Heart right ventricle (tissue), 16 donors: Measurements from ENCODE around the gene EVX1. TPM values are rescaled to one million over a fixed set of nuclear protein-coding genes. Genes with fewer than 3 reads are reported as not detected.
A peak's percentile ranks its signal among the peaks of the same experiment; 100 is the strongest.

Source experiments
- ATAC-seq, 8 donors: fragments of 200-7000 bp; cut with Tn5 transposase; one replicate each; pipeline ENCODE4 v1.9.1; 2020; ENCODE audit warnings: mild to moderate bottlenecking in 8 of 8, moderate library complexity in 8 of 8, moderate number of reproducible peaks in 1 of 8
- DNase-seq, 2 donors: peaks; one replicate each; pipeline ENCODE4 v3.0.0-alpha.2; 2020
- H3K27ac ChIP-seq, 10 donors: fragments of 200-600 bp; sonication (generic) in 2 of 10; one replicate each; pipeline versions ENCODE4 v1.5.0 to v1.8.0; 2020 to 2022; ENCODE audit warnings: mild to moderate bottlenecking in 3 of 10
- H3K27me3 ChIP-seq, 7 donors: fragments of 200-600 bp; one replicate each; pipeline ENCODE4 v1.8.0; 2021 to 2022; ENCODE audit warnings: mild to moderate bottlenecking in 2 of 7
- H3K36me3 ChIP-seq, 9 donors: fragments of 200-600 bp; sonication (generic) in 1 of 9; one replicate each; pipeline versions ENCODE4 v1.5.0 to v1.8.0; 2020 to 2022; ENCODE audit warnings: mild to moderate bottlenecking in 2 of 9
- H3K4me1 ChIP-seq, 9 donors: fragments of 200-600 bp; sonication (generic) in 1 of 9; one replicate each; pipeline versions ENCODE4 v1.5.0 to v1.8.0; 2020 to 2022; ENCODE audit warnings: mild to moderate bottlenecking in 4 of 9
- H3K4me3 ChIP-seq, 10 donors: fragments of 200-600 bp; sonication (generic) in 2 of 10; one replicate each; pipeline versions ENCODE4 v1.5.0 to v1.8.0; 2020 to 2022; ENCODE audit warnings: mild to moderate bottlenecking in 7 of 10, moderate library complexity in 2 of 10
- H3K9me3 ChIP-seq, 11 donors: fragments of 200-600 bp in 10 of 11; sonication (generic) in 2 of 11; one replicate each; pipeline versions ENCODE4 v1.5.0 to v1.8.0; 2013 to 2022; ENCODE audit warnings: mild to moderate bottlenecking in 2 of 11, control low read depth in 1 of 11, moderate library complexity in 1 of 11
- CTCF ChIP-seq, 9 donors: fragments of 200-600 bp; sonication (generic) in 2 of 9; IDR thresholded peaks; one replicate each; pipeline versions ENCODE4 v1.5.0 to v1.8.0; 2021 to 2022; ENCODE audit warnings: antibody characterized with exemption in 9 of 9, mild to moderate bottlenecking in 5 of 9, moderate library complexity in 1 of 9
- WGBS, 2 donors: extraction: QIAGEN DNeasy Blood & Tissue Kit; methylation state at CpG; one replicate each; pipeline ENCODE4 v1.1.7; 2013; ENCODE audit warnings: inconsistent platforms in 1 of 2; 5-methylcytosine and 5-hydroxymethylcytosine counted together
- intact Hi-C, 10 donors: fragments of 100-400 bp; cut with DNase I; formaldehyde crosslinking; loops; one replicate each; pipeline versions ENCODE4 v1.11.1 to v1.14.2; 2022
- polyA plus RNA-seq, 2 donors: library from polyadenylated mRNA; stranded (reverse); fragments of 200-250 nt; gene quantifications; one replicate each; pipeline ENCODE4 v1.2.3, GENCODE V29; 2013
- total RNA-seq, 10 donors: library from RNA; stranded (reverse); fragmentation: NEBNext Ultra II Directional in 3 of 10; extraction: Animal tissue kit (Norgen Biotek cat#: 25700) in 3 of 10; gene quantifications; one replicate each; pipeline versions ENCODE4 v1.2.1 to v1.2.4, GENCODE V29; 2021 to 2023
- donor health status: Arrhythmogenic right ventricular cardiomyopathy.
- donor health status: ischemic (EF 13 %, LVEDD 7.1; RV severe dilation, severe dysfunction).
- donor health status: healthy with polysubstance abuse.
- donor health status: DM: no; HTN: yes; CAD: no.
- donor health status: DM: no; HTN: no; CAD: no.
- donor health status: ischemic (EF 25% LVEDD 6.9; RV normal size, moderate dysfunction).
- donor health status: ischemic (EF 25% LVEDD 5.7; RV mildly dilated, moderate dysfunction).
- donor health status: healthy.
- donor health status: DM: yes; HTN: yes; CAD: no.
- donor health status: Ischemic cardiomyopathy.
- donor health status: ischemic (EF 35%, LVEDD 5.7; RV mildly dilated, moderate dysfunction).
- donor health status: nonischemic (EF 11% LVEDD 7.7; RV severe dilation, severe dysfunction).
- donor health status: DM: yes; HTN: yes; CAD: no.
- donor health status: PGD.
- donor health status: ischemic (EF 29% LVEDD 5.4; RV normal size, mild dysfunction).
- donor health status: nonischemic (EF 23%, LVEDD 6.1; RV moderate dilation, normal function).

The EVX1 gene
- total and polyA plus RNA-seq, 12 donors = not detected

GRCh38 chr7:27263781-27264180 is 21.2 kb downstream of the EVX1 start:
- Histone ChIP-seq H3K4me1 (no peaks in the 10 kb centered on the region), H3K36me3 (no peaks in the 10 kb centered on the region), H3K4me3 (no peak overlapping the region), H3K27me3 (peaks cover 0 to 48% (median 19%) of the 10 kb centered on the region in 7 donors), H3K9me3 (no peaks in the 10 kb centered on the region), H3K27ac (no peak overlapping the region)
- WGBS, 2 donors = 52 to 63% methylated on average over 2 of the region's 2 CpGs
- intact Hi-C loops = no loop called here
- no peak for TF ChIP-seq CTCF (IDR thresholded peaks at IDR 0.05)
- ATAC-seq (no peak), DNase-seq (no peak)

- no peak for DNase-seq
These were observed 26.9 kb downstream of the EVX1 start for GRCh38 chr7:27269455-27269854.

GRCh38 chr7:27271384-27271783 is 28.8 kb downstream of the EVX1 start:
- TF ChIP-seq CTCF (IDR thresholded peaks at IDR 0.05) = no peak
- Histone ChIP-seq H3K27ac (no peak overlapping the region), H3K9me3 (peaks cover 0 to 45% (median 6%) of the 10 kb centered on the region in 11 donors), H3K4me3 (no peak overlapping the region), H3K4me1 (no peaks in the 10 kb centered on the region), H3K27me3 (peaks cover 0 to 28% (median 3%) of the 10 kb centered on the region in 7 donors), H3K36me3 (no peaks in the 10 kb centered on the region)
- intact Hi-C loops = no loop called here
- 92 to 98% methylated on average over 1 of the region's 1 CpG for WGBS, 2 donors
- DNase-seq (no peak), ATAC-seq (no peak)

More at GRCh38 chr7:27269455-27269854, 26.9 kb downstream of the EVX1 start:
- no peak for ATAC-seq
- intact Hi-C loops = no loop called here
- peaks cover 0 to 45% (median 6%) of the 10 kb centered on the region in 11 donors for H3K9me3 ChIP-seq
- WGBS, 2 donors = 76 to 81% methylated on average over 14 of the region's 14 CpGs
- no peaks in the 10 kb centered on the region for H3K4me1 ChIP-seq
- no peak overlapping the region for H3K27ac ChIP-seq
- H3K27me3 ChIP-seq = peaks cover 0 to 32% (median 3%) of the 10 kb centered on the region in 7 donors
- H3K4me3 ChIP-seq = no peak overlapping the region
- no peak for TF ChIP-seq CTCF (IDR thresholded peaks at IDR 0.05)
- no peaks in the 10 kb centered on the region for H3K36me3 ChIP-seq

- H3K27me3 ChIP-seq = peaks cover 0 to 17% (median 5%) of the 10 kb centered on the region in 7 donors
- peak in 2 of 8 donors; percentile 83 to 90 for ATAC-seq
- no peak for DNase-seq
- TF ChIP-seq CTCF (IDR thresholded peaks at IDR 0.05) = no peak
- H3K4me3 ChIP-seq = no peak overlapping the region
- H3K9me3 ChIP-seq = peaks cover 0 to 16% (median under 1%) of the 10 kb centered on the region in 11 donors
- 22 to 26% methylated on average over 2 of the region's 2 CpGs for WGBS, 2 donors
- no peak overlapping the region for H3K27ac ChIP-seq
- H3K36me3 ChIP-seq = no peaks in the 10 kb centered on the region
- intact Hi-C loops = no loop called here
- no peaks in the 10 kb centered on the region for H3K4me1 ChIP-seq
These were observed 35.0 kb downstream of the EVX1 start for GRCh38 chr7:27277628-27278027.
